GM23338 (cell line): Measurements from ENCODE around the gene BMPER. TPM values are rescaled to one million over a fixed set of nuclear protein-coding genes. Genes with fewer than 3 reads are reported as not detected.

Source experiments
- CTCF ChIP-seq, 2 experiments: fragments of 200-600 bp in 1 of 2; sonication (generic) in 1 of 2; conservative IDR thresholded peaks; 2 replicates each; pipeline versions ENCODE4 v1.5.1 to v1.6.1; 2016 to 2017; ENCODE audit warnings: antibody characterized with exemption in 2 of 2, low read depth in 2 of 2, mild to moderate bottlenecking in 2 of 2, moderate library complexity in 1 of 2
- EZH2phosphoT487 ChIP-seq: fragments of 200-600 bp; sonication (generic); IDR thresholded peaks from one replicate; pipeline ENCODE4 v1.8.1; 2018; ENCODE audit warnings: antibody characterized with exemption; ENCODE audit not compliant: unreplicated experiment
- NANOG ChIP-seq: IDR thresholded peaks from 2 replicates; pipeline ENCODE4 v1.6.1; 2016; ENCODE audit warnings: antibody characterized with exemption, borderline replicate concordance
- REST ChIP-seq: IDR thresholded peaks from one replicate; pipeline ENCODE4 v1.6.1; 2018; ENCODE audit warnings: antibody characterized with exemption; ENCODE audit not compliant: unreplicated experiment
- ZNF462 ChIP-seq: fragments of 250-450 bp; sonication (Bioruptor Pico); IDR thresholded peaks from 2 replicates; pipeline ENCODE4 v1.5.0; 2020; ENCODE audit warnings: mild to moderate bottlenecking, moderate library complexity
- polyA plus RNA-seq: library from polyadenylated mRNA; unstranded; fragments of >200 nt; fragmentation: Nextera tagmentation; extraction: Ambion mirVana; gene quantifications from 2 replicates; pipeline ENCODE4 v1.2.1, GENCODE V29; 2016
- total RNA-seq: library from RNA; depleted of rRNA; stranded (reverse); fragments of >200 nt; shearing (Covaris generic); gene quantifications from 2 replicates; pipeline ENCODE4 v1.2.3, GENCODE V29; 2014

The BMPER gene
- total and polyA plus RNA-seq, 2 experiments from 2014 or later: 0.53 to 1.4 TPM

- TF ChIP-seq ZNF462 (CRISPR knock-in tag) (no peak), NANOG (no peak), CTCF (conservative IDR thresholded peaks at IDR 0.05; ENCODE audit: low read depth in 2 of 2) (no peak), EZH2phosphoT487 (no peak), REST (no peak)
Measured at GRCh38 chr7:34162677-34163076, 257.3 kb downstream of the BMPER start (continued).
